Measurements from ENCODE around the gene SACS. TPM values are rescaled to one million over a fixed set of nuclear protein-coding genes. Genes with fewer than 3 reads are reported as not detected.
"Not testable (repeated sequence)": the region's sequence is repeated elsewhere in the genome, so short reads cannot be mapped to it uniquely, and the experiment has no call there.

Gene SACS
- polyA plus RNA-seq, 5 donors, result 10.7 to 19.8 (median 17.2) TPM

DNA sequence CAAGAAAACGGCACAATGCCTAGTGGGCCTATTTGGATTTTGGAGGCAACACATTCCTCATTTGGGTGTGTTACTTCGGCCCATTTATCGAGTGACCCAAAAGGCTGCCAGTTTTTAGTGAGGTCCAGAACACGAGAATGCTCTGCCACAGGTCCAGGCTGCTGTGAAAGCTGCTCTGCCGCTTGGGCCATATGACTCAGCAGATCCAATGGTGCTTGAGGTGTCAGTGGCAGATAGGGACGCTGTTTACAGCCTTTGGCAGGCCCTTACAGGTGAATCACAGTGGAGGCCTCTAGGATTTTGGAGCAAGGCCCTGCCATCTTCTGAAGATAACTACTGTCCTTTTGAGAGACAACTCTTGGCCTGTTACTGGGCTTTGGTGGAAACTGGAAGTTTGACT, 118.7 kb downstream of the SACS start:
- not testable (repeated sequence) for DNase-seq

DNA sequence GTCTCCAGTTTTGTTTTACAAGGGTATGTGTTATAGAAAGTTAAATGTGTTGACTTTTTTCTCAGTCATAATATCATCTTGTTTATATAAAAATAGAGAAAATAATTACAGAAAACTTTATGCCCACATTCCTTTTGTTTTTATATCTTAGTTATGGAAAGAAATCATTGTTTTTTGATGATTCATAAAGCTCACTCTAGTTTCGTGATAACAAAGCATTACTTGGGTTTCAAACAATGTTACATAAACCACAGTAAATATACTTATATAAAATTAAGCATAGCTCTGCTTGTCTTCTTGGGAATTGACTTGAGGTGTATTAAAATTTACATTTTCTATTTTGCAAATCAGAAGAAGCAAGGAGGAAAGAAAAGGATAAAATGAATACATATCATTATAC, 140.9 kb downstream of the SACS start:
- DNase-seq, result no peak

DNA sequence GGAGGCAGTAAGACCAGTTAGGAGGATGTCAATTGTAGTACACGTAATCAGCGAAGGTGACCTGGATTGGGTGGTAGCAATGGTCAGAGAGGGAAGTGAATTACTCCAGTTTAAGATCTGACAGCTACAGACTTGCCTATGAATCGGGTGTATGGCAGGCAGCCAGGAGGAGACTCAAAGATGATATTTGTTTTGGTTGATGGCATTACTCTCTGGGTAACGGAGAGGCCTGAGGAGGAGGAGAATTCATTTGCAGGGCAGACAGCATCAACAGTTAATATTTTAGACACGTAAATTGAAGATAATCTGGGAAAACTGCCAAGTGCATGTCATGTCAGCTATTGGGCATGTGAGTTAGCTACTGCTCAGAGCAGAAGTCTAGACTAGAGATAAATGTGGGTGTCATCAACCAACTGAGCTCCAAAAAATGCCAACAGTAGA, 143.6 kb downstream of the SACS start:
- no peak for DNase-seq

DNA sequence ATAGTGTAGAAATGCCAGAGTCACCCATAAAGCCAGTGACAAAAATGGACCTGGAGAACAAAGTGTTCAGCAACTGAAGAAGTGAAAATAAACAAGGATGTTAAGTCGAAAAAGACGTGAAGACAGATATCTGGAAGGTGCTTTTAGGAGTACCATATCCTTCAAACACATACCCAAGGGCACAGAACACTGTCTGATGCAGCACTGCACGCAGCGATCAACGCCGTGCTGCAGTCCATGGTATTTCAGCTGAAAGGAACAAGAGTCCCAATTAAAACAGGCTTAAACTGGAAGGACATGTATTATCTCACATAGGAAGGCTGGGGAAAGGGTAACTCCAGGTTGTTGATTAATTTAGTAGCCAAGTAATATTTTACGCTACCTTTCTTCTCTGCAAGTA, 144.5 kb downstream of the SACS start:
- no peak for DNase-seq

DNA sequence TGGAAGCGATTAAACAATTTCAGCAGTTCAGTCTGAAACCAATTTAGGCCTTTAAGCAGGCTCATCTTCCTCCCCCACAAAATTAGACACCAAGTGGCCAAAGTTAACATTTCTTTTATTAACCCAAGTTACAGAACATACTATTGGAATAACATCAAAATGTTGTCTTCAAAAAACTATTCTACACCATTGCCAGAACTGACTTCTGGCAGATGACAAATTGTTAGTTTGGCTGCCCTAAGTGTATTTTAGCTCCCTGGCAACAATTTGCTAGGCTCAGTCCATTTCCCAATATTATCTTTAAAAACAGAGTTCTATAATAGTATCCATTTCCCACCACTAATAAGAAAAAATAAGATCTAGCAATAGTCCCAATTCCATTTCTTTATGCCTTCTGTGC, 144.9 kb downstream of the SACS start:
- DNase-seq, result no peak

DNA sequence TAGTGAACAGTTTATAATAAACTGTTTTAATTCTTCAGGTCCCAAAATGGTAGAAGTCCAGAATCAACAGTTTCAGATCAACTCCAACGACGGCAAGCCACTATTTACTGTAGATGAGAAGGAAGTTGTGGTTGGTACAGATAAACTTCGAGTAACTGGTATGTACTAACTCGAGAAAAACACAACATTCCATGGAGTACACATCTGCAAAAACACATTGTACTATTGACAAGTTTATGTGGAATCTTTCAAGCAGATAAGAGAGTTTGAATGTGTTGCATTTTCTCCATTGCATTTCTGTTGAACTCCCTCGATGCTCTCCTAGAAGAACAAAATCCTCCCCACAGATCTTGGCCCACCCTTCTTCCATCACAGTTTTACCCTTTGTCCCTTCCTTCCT, 154.2 kb downstream of the SACS start:
- DNase-seq, result no peak

Other genes with a start within 250 kb of the SACS start
- gene TNFRSF19, start 136.7 kb upstream of the SACS start, polyA plus RNA-seq (ENCODE audit: insufficient read depth in 1 of 5, insufficient read length in 5 of 5, low replicate concordance in 1 of 5), result 100 to 1,000 TPM in 2 of 5 donors, 10 to 100 TPM in 3; 64.8 to 106 (median 87.2) TPM